ENCODE data around the gene GABARAPL2.

Gene GABARAPL2

GRCh38 chr16:75593308-75593707 lies 27.1 kb downstream of the GABARAPL2 start:
- DNase-seq = no peak

DNA sequence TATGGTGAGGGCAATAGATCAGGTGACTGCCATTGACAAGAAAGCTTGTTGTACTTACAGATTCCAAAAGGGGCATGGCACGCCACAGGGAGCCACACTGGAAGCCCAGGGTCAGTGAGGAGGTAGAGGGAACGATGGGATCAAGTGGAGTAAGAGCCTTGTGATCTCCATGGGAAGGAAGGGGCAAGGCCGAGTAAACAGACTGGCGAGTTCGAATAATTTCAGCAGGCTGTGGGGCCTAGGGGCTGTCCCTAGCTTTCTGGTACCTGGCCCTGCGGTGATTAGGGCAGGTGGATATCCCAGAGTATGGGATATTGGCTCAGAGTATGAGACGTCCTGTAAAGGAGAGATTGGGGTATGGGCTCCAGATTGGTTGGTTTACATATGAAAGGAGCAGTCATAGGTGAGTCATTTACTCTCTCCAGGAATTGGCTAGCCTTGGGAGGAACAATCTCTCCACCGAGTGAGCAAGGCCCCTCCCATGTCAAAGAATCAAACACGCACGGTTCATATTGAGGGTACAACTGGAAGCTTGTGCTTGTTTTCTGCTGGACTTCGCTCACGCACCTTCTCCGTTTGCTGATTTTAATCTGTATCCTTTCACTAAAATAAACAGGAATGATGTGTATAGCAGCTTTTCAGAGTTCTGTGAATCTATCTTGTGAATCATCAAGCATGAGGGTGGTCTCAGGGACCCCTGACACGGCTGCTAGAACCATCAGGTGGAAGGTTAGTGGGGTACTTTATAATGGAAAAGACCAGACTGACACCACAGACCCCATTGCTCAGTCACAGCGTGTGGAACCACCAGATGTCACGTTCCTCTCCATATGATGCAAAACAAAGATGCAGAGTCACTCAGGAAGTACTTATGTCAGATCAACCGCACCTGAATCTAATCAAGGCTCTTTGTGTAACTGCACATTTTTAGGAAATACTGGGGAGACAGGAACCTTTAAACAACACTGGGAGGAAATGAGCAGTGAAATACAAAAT lies 27.9 kb downstream of the GABARAPL2 start:
- DNase-seq = no peak

DNA sequence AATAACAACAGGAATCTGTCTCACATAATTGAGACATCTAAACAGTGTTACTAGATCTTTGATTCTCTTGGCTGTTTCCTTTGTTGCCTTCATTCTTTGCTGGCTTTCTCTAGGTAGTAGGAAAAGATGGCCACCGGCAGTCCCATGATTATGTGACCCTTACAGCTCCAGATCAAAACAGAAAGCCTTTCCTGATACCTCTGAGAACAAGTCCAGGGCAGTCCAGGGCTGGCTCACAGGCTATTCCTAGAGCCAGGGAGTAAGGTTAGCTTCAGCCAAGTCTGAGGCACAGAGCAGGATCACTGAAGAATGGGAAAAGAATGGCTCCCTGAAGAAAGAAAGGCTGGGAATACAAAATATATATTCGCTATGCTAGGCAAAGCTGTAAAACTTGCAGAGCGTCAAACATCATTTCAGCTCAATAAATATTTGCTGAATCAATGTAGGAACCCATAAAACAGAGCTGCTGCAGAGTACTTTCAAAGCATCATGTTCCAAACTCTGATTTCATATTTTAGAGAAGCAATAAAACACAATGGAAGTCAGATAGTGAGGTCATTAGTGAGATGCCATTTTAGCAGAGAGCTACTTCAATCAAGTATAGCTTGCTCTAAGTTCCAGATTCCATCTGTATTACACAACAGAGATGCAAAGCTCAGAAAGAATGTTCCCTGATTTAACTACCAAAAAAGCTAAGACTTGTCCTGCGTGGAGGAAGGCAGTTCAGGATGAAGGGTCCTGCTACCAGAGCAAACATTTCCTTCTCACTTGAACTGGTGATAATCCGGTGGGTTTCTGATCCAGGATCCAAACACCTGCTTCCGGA lies 33.5 kb downstream of the GABARAPL2 start:
- no peak for DNase-seq

- DNase-seq = no peak
Observed at GRCh38 chr16:75603241-75603640, 37.1 kb downstream of the GABARAPL2 start.

DNA sequence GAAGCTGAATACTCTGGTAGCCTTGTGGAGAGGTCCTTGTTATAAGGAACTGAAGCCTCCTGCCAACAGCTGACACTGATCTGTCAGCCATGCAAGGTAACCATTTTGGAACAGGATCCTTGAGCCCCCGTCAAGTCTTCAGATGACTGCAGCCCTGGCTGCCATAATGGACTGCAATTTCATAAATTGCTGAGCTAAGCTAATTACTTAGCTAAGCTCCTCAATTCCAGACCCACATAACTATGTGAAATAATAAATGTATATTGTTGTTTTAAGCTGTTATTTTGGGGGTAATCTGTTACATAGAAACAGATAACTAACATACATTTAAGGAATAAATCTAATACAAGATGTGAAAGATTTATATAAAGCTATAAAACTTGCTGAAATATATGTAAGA lies 40.3 kb downstream of the GABARAPL2 start:
- no peak for DNase-seq

GRCh38 chr16:75614066-75614897 lies 48.1 kb downstream of the GABARAPL2 start:
- no peak for DNase-seq

DNA sequence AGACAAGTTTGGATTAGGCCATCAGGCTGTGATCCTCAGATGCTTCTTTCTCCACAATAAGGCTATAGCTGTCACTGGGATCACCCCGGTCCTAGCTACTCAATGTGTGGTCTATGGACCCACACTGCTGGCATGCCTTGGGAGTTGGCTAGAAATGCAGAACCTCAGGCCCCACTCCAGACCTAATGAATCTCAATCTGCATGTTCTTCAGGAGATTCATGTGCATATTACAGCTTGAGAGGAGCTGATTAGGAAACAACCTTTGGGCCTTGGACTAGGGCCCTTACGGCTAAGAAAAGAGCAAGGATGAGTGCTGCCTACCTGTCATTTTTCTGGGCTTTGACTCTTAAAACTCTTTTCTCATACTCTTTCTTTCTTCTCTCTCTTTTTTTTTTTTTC lies 49.4 kb downstream of the GABARAPL2 start:
- DNase-seq = no peak

- no peak for DNase-seq
Observed at GRCh38 chr16:75616521-75617010, 50.4 kb downstream of the GABARAPL2 start.

DNA sequence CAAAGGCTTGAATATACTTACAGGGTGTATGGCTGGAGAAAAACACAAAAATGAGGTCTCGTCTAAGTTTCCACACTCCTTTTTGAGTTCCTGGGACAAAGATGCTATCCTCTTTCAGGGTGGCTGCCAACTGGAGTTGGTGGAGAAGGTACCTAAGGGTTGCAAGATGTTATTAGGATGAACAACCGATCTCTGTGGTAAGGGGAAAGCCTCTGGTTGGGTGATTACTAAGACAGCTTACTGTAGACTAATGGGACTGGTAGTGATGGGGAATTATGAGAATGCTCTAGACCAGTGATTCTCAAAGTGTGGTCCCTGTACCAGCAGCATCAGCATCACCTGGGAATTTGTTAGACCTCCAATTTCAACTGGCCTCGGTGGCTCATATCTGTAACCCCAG lies 50.9 kb downstream of the GABARAPL2 start:
- no peak for DNase-seq

- DNase-seq = no peak
Observed at GRCh38 chr16:75618780-75619179, 52.6 kb downstream of the GABARAPL2 start.

- DNase-seq = no peak
Observed at GRCh38 chr16:75620326-75621169, 54.4 kb downstream of the GABARAPL2 start.

DNA sequence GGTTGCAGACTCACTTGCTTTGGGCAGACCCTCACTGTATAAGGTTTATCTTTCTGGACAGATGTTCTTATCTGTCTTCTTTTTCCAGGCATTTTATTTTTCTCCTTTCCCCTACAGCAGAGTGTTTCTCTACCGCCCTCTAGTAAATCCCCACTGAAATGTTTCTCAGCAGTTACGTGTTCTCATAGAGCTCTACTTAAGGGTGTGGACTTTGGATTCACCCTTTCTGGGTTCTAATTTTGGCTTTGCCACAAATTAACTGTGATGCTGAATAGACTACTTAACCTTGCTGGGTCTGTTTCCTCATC lies 54.9 kb downstream of the GABARAPL2 start:
- DNase-seq = peak; percentile 7

- DNase-seq = peak; percentile 88
Observed at GRCh38 chr16:75622761-75623605, 56.8 kb downstream of the GABARAPL2 start, which contains the start of gene ADAT1. Gene ADAT1 (minus strand): TSS chr16:75623281. CDS start chr16:75620799, 2,482 bp downstream.

- no peak for DNase-seq
Observed at GRCh38 chr16:75624921-75625334, 58.7 kb downstream of the GABARAPL2 start.

GRCh38 chr16:75626806-75627205 lies 60.6 kb downstream of the GABARAPL2 start:
- DNase-seq = no peak
